Tibial nerve (tissue), 4 donors: ENCODE results near the gene CLMP.

ENCODE experiments used
- EP300 ChIP-seq, 2 donors: sonication (generic); formaldehyde crosslinking; IDR thresholded peaks; one replicate each; pipeline ENCODE4 v1.6.1; 2017; ENCODE audit warnings: antibody characterized with exemption in 2 of 2, mild to moderate bottlenecking in 1 of 2
- TF ChIP-seq, protein P1 (sequence below), 5 experiments: fragments of 200-600 bp in 3 of 5; fragments of 450-650 bp in 2 of 5; sonication (generic) in 3 of 5; IDR thresholded peaks; one replicate each; pipeline ENCODE4 v1.5.1; 2016 to 2019; ENCODE audit warnings: antibody characterized with exemption in 5 of 5, mild to moderate bottlenecking in 3 of 5, moderate library complexity in 2 of 5

GRCh38 chr11:123233280-123233974 is 38.4 kb upstream of the CLMP start:
- TF ChIP-seq, protein P1, sequence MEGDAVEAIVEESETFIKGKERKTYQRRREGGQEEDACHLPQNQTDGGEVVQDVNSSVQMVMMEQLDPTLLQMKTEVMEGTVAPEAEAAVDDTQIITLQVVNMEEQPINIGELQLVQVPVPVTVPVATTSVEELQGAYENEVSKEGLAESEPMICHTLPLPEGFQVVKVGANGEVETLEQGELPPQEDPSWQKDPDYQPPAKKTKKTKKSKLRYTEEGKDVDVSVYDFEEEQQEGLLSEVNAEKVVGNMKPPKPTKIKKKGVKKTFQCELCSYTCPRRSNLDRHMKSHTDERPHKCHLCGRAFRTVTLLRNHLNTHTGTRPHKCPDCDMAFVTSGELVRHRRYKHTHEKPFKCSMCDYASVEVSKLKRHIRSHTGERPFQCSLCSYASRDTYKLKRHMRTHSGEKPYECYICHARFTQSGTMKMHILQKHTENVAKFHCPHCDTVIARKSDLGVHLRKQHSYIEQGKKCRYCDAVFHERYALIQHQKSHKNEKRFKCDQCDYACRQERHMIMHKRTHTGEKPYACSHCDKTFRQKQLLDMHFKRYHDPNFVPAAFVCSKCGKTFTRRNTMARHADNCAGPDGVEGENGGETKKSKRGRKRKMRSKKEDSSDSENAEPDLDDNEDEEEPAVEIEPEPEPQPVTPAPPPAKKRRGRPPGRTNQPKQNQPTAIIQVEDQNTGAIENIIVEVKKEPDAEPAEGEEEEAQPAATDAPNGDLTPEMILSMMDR (IDR thresholded peaks at IDR 0.05) = no peak
- TF ChIP-seq EP300 (IDR thresholded peaks at IDR 0.05) = no peak
